Ovary (tissue), 9 donors: ENCODE results near the gene CUTA. TPM values are rescaled to one million over a fixed set of nuclear protein-coding genes. Genes with fewer than 3 reads are reported as not detected.

Source experiments
- DNase-seq, 5 donors: peaks; one replicate each; pipeline ENCODE4 v3.0.0-alpha.2; 2019 to 2020
- H3K27ac ChIP-seq, 2 donors: fragments of 200-600 bp; one replicate each; pipeline versions ENCODE4 v1.5.1 to v1.8.0; 2019 to 2022
- H3K27me3 ChIP-seq: fragments of 200-600 bp; one replicate; pipeline ENCODE4 v1.8.0; 2022
- H3K36me3 ChIP-seq: fragments of 200-600 bp; sonication (generic); one replicate; pipeline ENCODE4 v1.5.1; 2019
- H3K4me1 ChIP-seq: one replicate; pipeline ENCODE4 v1.8.1; 2013; ENCODE audit warnings: mild to moderate bottlenecking, moderate library complexity; ENCODE audit not compliant: insufficient read depth
- H3K4me3 ChIP-seq: fragments of 200-600 bp; sonication (generic); one replicate; pipeline ENCODE4 v1.5.1; 2017
- H3K9me3 ChIP-seq, 2 donors: fragments of 200-600 bp in 1 of 2; sonication (generic) in 1 of 2; one replicate each; pipeline versions ENCODE4 v1.5.1 to v1.8.1; 2013 to 2019; ENCODE audit warnings: mild to moderate bottlenecking in 1 of 2, moderate library complexity in 1 of 2
- EP300 ChIP-seq: sonication (generic); formaldehyde crosslinking; IDR thresholded peaks from one replicate; pipeline ENCODE4 v1.6.1; 2017; ENCODE audit warnings: antibody characterized with exemption
- POLR2A ChIP-seq: fragments of 450-650 bp; IDR thresholded peaks from one replicate; pipeline ENCODE4 v1.6.1; 2017; ENCODE audit warnings: antibody characterized with exemption, mild to moderate bottlenecking, moderate library complexity
- WGBS, 3 donors: extraction: QIAGEN DNeasy Blood & Tissue Kit in 1 of 3; methylation state at CpG; one replicate each; pipeline versions ENCODE4 v1.1.5 to v1.1.7; 2013 to 2017; 5-methylcytosine and 5-hydroxymethylcytosine counted together
- intact Hi-C, 4 donors: fragments of 100-400 bp; cut with DNase I; formaldehyde crosslinking; loops; one replicate each; pipeline versions ENCODE4 v1.11.0 to v1.15.1; 2022 to 2023
- polyA plus RNA-seq, 2 donors: library from polyadenylated mRNA; stranded (reverse); fragments of 200-250 nt in 1 of 2; fragments of 350-450 nt in 1 of 2; fragmentation: Illumina TruSeq in 1 of 2; extraction: RNeasy Lipid Tissue Mini Kit (QIAGEN cat#74804) in 1 of 2; gene quantifications; one replicate each; pipeline ENCODE4 v1.2.3, GENCODE V29; 2013 to 2014
- total RNA-seq, 7 donors: library from RNA; depleted of rRNA in 2 of 7; stranded (reverse); fragments of >200 nt in 2 of 7; fragmentation: NEBNext Ultra II Directional in 3 of 7; extraction: Animal tissue kit (Norgen Biotek cat#: 25700) in 3 of 7; gene quantifications; one replicate each; pipeline versions ENCODE4 v1.1.0 to v1.2.4, GENCODE V29; 2016 to 2023
- TF ChIP-seq, protein P1 (sequence below), 3 donors: fragments of 450-650 bp in 2 of 3; fragments of 200-600 bp in 1 of 3; IDR thresholded peaks; one replicate each; pipeline versions ENCODE4 v1.5.1 to v1.8.0; 2016 to 2022; ENCODE audit warnings: antibody characterized with exemption in 3 of 3, mild to moderate bottlenecking in 1 of 3
- donor health status: DM: no; HTN: no; CAD: no; lungs with moderate emphysema.
- donor health status: DM: no; HTN: no; CAD: no.
- donor health status: Bipolar disorder and iron deficiency.
- donor health status: DM: yes; HTN: yes; CAD: no.
- donor health status: DM: no; HTN: no; CAD: no.
- donor health status: DM: yes; HTN: yes; CAD: no.

Gene CUTA
- total and polyA plus RNA-seq, 9 donors: 125 to 250 (median 177) TPM

- Histone ChIP-seq H3K27ac (peak within 1 kb of the TSS; percentile 91 to 92), H3K36me3 (no peaks in the 10 kb centered on the region), H3K9me3 (no peaks in the 10 kb centered on the region), H3K4me1 (peaks cover 13% of the 10 kb centered on the region), H3K27me3 (no peaks in the 10 kb centered on the region), H3K4me3 (peak within 1 kb of the TSS; percentile 46)
- peak; percentile 79 to 88 (median 86) for DNase-seq
- intact Hi-C loops: loop anchor here in 3 of 4 donors (5.0 to 10.0 kb wide), 4 partner anchors 105 to 145 kb away; partner anchors contain the start of genes TAPBP (in 2 of the 3), ZBTB22 (in 2 of the 3), B3GALT4 (in 1 of the 3) and RGL2 (in 1 of the 3)
- WGBS, 3 donors: 3% methylated on average over 21 to 22 of the region's 22 CpGs
- TF ChIP-seq, protein P1, sequence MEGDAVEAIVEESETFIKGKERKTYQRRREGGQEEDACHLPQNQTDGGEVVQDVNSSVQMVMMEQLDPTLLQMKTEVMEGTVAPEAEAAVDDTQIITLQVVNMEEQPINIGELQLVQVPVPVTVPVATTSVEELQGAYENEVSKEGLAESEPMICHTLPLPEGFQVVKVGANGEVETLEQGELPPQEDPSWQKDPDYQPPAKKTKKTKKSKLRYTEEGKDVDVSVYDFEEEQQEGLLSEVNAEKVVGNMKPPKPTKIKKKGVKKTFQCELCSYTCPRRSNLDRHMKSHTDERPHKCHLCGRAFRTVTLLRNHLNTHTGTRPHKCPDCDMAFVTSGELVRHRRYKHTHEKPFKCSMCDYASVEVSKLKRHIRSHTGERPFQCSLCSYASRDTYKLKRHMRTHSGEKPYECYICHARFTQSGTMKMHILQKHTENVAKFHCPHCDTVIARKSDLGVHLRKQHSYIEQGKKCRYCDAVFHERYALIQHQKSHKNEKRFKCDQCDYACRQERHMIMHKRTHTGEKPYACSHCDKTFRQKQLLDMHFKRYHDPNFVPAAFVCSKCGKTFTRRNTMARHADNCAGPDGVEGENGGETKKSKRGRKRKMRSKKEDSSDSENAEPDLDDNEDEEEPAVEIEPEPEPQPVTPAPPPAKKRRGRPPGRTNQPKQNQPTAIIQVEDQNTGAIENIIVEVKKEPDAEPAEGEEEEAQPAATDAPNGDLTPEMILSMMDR (IDR thresholded peaks at IDR 0.05): no peak
- TF ChIP-seq EP300 (no peak), POLR2A (peak; percentile 38)
Measured at GRCh38 chr6:33419580-33420490, 1.9 kb upstream of the CUTA start, which contains the start of gene SYNGAP1. Gene SYNGAP1 (plus strand): TSS chr6:33420065. CDS start chr6:33420265, 200 bp downstream.

DNA sequence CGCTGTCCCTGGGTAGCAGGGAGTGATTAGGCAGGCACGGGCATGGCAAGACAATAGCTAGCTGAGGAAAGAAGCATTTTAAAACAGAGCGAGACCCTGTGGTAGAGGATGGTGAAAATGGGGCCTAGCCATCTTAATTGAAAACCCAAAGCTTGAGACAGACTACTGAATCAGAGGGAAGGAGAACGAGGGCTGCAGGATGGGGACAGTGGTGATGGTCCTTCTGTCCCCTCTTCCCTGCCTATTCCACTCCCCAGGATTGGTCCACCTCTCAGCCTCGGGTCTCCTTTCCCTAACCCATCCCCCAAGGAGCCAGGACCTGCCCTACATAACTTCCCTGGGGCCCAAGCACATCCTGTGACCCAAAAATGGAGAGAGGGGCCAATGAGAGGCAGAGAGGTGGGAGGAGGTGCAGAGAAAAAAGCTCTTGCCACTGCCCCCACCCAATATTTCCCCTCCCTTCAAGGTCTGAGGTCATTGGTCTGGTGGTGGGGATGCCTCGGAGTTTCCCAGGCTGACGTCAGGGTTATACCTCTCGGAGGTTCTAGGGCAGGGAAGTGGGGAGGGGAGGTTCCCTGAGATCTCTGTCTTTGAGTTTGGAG, 884 bp upstream of the CUTA start:
- H3K9me3 ChIP-seq: no peaks in the 10 kb centered on the region
- peak overlapping the region; percentile 34 for H3K4me3 ChIP-seq
- H3K27ac ChIP-seq: peak overlapping the region; percentile 91 to 92
- 25 to 39% (median 36%) methylated on average over 8 of the region's 8 CpGs for WGBS, 3 donors
- intact Hi-C loops: loop anchor here in 3 of 4 donors (5.0 to 10.0 kb wide), 4 partner anchors 104 to 144 kb away; partner anchors contain the start of genes B3GALT4 (in 1 of the 3), RGL2 (in 1 of the 3), RPS18 (in 1 of the 3) and TAPBP (in 1 of the 3)
- peak in 2 of 5 donors; percentile 35 to 46 for DNase-seq
- no peaks in the 10 kb centered on the region for H3K27me3 ChIP-seq
- TF ChIP-seq, protein P1 (IDR thresholded peaks at IDR 0.05): peak in 1 of 3 donors; percentile 3
- TF ChIP-seq EP300: no peak
- no peak for TF ChIP-seq POLR2A
- peaks cover 5% of the 10 kb centered on the region for H3K4me1 ChIP-seq
- no peaks in the 10 kb centered on the region for H3K36me3 ChIP-seq

DNA sequence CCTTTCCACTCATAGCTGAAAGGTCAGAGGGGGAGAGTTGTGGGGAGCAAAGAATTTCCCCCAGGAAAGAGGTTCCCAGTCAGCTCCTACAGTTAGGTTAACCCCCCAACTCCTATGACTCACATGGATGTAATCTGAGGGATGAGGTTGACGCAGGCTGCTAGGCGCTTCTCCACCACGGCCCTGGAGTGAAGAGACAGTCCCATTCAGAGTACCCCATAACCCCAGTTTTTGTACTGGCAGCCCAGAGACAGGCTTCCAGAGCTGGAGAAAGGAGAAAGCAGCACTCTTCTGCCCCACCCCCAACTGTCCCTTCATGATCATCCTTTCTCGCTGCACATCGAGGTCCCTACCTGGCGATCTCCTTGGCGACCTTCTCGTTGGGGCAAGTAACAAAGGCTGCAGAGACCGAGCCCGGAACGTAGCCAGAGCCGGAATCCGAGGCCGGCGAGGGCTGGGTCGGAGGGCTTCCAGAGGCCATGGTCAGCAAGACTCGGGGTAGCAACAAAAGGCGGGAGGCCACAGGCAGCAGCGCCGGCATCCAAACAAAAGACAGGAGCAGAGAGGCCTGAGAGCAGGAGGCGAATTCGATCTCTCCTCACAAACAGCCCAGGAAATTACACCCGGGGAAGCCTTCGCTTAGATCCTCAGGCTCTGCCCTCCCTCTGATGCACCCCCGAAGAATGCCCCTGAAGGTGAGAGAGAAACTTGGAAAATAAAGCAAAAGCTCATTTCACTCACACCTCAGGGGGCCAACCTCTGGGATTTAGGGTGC, 592 bp downstream of the CUTA start:
- TF ChIP-seq, protein P1 (IDR thresholded peaks at IDR 0.05): no peak
- TF ChIP-seq POLR2A: no peak
- TF ChIP-seq EP300: no peak
- Histone ChIP-seq H3K9me3 (no peaks in the 10 kb centered on the region), H3K4me3 (peak overlapping the region; percentile 71), H3K36me3 (no peaks in the 10 kb centered on the region), H3K27ac (peak overlapping the region; percentile 36 to 88), H3K27me3 (no peaks in the 10 kb centered on the region), H3K4me1 (peaks cover 5% of the 10 kb centered on the region)
- 1 to 2% (median 1%) methylated on average over 24 to 25 of the region's 25 CpGs for WGBS, 3 donors
- DNase-seq: peak in 3 of 5 donors; percentile 43 to 64 (median 58)
- intact Hi-C loops: loop anchor here in 3 of 4 donors (5.0 to 10.0 kb wide), 4 partner anchors 103 to 143 kb away; partner anchors contain the start of genes B3GALT4 (in 1 of the 3), RGL2 (in 1 of the 3), RPS18 (in 1 of the 3) and TAPBP (in 1 of the 3)
